ENCODE measurements around the gene TMEM164. TPM values are rescaled to one million over a fixed set of nuclear protein-coding genes. Genes with fewer than 3 reads are reported as not detected.

TMEM164 gene
- total and polyA plus RNA-seq, 10 of the 15 experiments (the other 5 are each of a cell fraction or from before 2014, with no cell fraction given): 0.61 to 18.3 (median 7.0) TPM

GRCh38 chrX:110118530-110118929, 115.6 kb downstream of the TMEM164 start:
- Histone ChIP-seq H3K36me3 (ENCODE audit: control insufficient read depth in 2 of 2, insufficient read depth in 2 of 2, low read length in 1 of 2) (no peaks in the 10 kb centered on the region; a peak in 1 of 4 replicates), H4K20me1 (ENCODE audit: control insufficient read depth, insufficient read depth) (no peaks in the 10 kb centered on the region; the same call in 1 of the 2 replicates), H3K27me3 (replicated peaks in 1 of 2; ENCODE audit: control insufficient read depth in 2 of 2, insufficient read depth in 2 of 2, low read length in 1 of 2) (no peaks in the 10 kb centered on the region), H3K4me3 (no peak overlapping the region), H3K4me1 (ENCODE audit: control insufficient read depth, insufficient read depth, low read length) (no peaks in the 10 kb centered on the region), H2AFZ (ENCODE audit: control insufficient read depth, low read depth, low read length) (no peak overlapping the region), H3K9ac (ENCODE audit: control insufficient read depth, insufficient read depth, low read length) (no peak overlapping the region), H3K4me2 (ENCODE audit: control insufficient read depth, insufficient read depth) (no peak overlapping the region), H3K27ac (ENCODE audit: control insufficient read depth, insufficient read depth) (no peak overlapping the region), H3K9me3 (replicated peaks; ENCODE audit: control insufficient read depth, insufficient read depth, low read length) (no peaks in the 10 kb centered on the region), H3K79me2 (ENCODE audit: control insufficient read depth, insufficient read depth, low read length) (no peaks in the 10 kb centered on the region)
- in situ Hi-C loops (cut with MboI): no loop called here
- DNase-seq (ENCODE audit: low read depth, low spot score) (no peak), ATAC-seq (no peak), FAIRE-seq (no peak)
- RAD21 ChIA-PET (ENCODE audit: unreplicated experiment): no interaction called here
- CTCF ChIA-PET: no interaction called here
- intact Hi-C loops (cut with micrococcal nuclease; ENCODE audit: unreplicated experiment): no loop called here
- WGBS (ENCODE audit: insufficient coverage, insufficient replicate concordance, low lambda C conversion rate, missing lambda C conversion rate): 79% methylated on average over 4 of the region's 4 CpGs
- TF ChIP-seq GATAD2B (conservative IDR thresholded peaks at IDR 0.05; ENCODE audit: low read depth) (no peak), NR2F1 (conservative IDR thresholded peaks at IDR 0.05) (no peak), ATF7 (IDR thresholded peaks at IDR 0.05; ENCODE audit: low read depth) (no peak), CBX5 (IDR thresholded peaks at IDR 0.05; ENCODE audit: low read depth) (no peak), NFYB (IDR thresholded peaks at IDR 0.05; ENCODE audit: insufficient read depth, low read depth, low read length) (no peak), CBX3 (IDR thresholded peaks at IDR 0.05; ENCODE audit: borderline replicate concordance, low read depth) (no peak), CBFB (IDR thresholded peaks at IDR 0.05; ENCODE audit: low read depth) (no peak), MTA2 (IDR thresholded peaks at IDR 0.05; ENCODE audit: low read depth) (no peak), MEF2A (IDR thresholded peaks at IDR 0.05; ENCODE audit: insufficient read depth, low read depth, low read length) (no peak), MYB (IDR thresholded peaks at IDR 0.05; ENCODE audit: borderline replicate concordance, low read depth, low read length) (no peak), SREBF2 (IDR thresholded peaks at IDR 0.05; ENCODE audit: low read length) (no peak), MEF2B (IDR thresholded peaks at IDR 0.05; ENCODE audit: partially characterized antibody, poor library complexity, severe bottlenecking) (no peak), SRF (IDR thresholded peaks at IDR 0.05; ENCODE audit: low read depth in 2 of 2, low read length in 2 of 2) (no peak)
- TF ChIP-seq, protein P1, sequence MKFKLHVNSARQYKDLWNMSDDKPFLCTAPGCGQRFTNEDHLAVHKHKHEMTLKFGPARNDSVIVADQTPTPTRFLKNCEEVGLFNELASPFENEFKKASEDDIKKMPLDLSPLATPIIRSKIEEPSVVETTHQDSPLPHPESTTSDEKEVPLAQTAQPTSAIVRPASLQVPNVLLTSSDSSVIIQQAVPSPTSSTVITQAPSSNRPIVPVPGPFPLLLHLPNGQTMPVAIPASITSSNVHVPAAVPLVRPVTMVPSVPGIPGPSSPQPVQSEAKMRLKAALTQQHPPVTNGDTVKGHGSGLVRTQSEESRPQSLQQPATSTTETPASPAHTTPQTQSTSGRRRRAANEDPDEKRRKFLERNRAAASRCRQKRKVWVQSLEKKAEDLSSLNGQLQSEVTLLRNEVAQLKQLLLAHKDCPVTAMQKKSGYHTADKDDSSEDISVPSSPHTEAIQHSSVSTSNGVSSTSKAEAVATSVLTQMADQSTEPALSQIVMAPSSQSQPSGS (IDR thresholded peaks at IDR 0.05; ENCODE audit: low read length): no peak
- TF ChIP-seq, protein P2, sequence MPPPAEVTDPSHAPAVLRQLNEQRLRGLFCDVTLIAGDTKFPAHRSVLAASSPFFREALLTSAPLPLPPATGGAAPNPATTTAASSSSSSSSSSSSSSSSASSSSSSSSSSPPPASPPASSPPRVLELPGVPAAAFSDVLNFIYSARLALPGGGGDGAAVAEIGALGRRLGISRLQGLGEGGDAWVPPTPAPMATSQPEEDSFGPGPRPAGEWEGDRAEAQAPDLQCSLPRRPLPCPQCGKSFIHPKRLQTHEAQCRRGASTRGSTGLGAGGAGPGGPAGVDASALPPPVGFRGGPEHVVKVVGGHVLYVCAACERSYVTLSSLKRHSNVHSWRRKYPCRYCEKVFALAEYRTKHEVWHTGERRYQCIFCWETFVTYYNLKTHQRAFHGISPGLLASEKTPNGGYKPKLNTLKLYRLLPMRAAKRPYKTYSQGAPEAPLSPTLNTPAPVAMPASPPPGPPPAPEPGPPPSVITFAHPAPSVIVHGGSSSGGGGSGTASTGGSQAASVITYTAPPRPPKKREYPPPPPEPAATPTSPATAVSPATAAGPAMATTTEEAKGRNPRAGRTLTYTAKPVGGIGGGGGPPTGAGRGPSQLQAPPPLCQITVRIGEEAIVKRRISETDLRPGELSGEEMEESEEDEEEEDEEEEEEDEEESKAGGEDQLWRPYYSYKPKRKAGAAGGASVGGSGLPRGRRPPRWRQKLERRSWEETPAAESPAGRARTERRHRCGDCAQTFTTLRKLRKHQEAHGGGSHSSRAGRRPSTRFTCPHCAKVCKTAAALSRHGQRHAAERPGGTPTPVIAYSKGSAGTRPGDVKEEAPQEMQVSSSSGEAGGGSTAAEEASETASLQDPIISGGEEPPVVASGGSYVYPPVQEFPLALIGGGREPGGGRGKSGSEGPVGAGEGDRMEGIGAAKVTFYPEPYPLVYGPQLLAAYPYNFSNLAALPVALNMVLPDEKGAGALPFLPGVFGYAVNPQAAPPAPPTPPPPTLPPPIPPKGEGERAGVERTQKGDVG (CRISPR knock-in tag; IDR thresholded peaks at IDR 0.05): no peak
- no TSS peak for BruUV-seq (replicated peaks)
- POLR2A ChIA-PET: no interaction called here
- SMC1A ChIA-PET (ENCODE audit: uncharacterized antibody, unreplicated experiment): no interaction called here

Measured in GM12878 (cell line).